PC-9 (cell line): ENCODE data around the gene HEG1. TPM values are rescaled to one million over a fixed set of nuclear protein-coding genes. Genes with fewer than 3 reads are reported as not detected.

Source experiments
- BruUV-seq: library from RNA; stranded (reverse); fragments of 400-500 nt; replicated peaks from 2 replicates; lab custom pipeline; 2021; lab: Mats Ljungman, UMichigan
- CTCF ChIA-PET: fragments of 300-600 bp; sonication (Branson Sonifier 250); formaldehyde crosslinking; loops from one replicate; lab custom pipeline; 2022; ENCODE audit warnings: antibody characterized with exemption; lab: Charles Lee
- POLR2A ChIA-PET: fragments of 300-600 bp; sonication (Branson Sonifier 250); formaldehyde crosslinking; loops from one replicate; lab custom pipeline; 2022; ENCODE audit warnings: antibody characterized with exemption; ENCODE audit not compliant: unreplicated experiment; lab: Charles Lee
- DNase-seq, 2 experiments: peaks; one replicate each; pipeline versions ENCODE4 v3.0.0 to v3.0.0-alpha.2; 2015 to 2022; ENCODE audit warnings: mixed read lengths in 1 of 2
- H2AFZ ChIP-seq: fragments of 200-600 bp; sonication (generic); 2 replicates; pipeline ENCODE4 v1.8.1; 2017; ENCODE audit warnings: antibody characterized with exemption
- H3F3A ChIP-seq: fragments of 200-600 bp; sonication (generic); 2 replicates; pipeline ENCODE4 v1.8.1; 2017; ENCODE audit warnings: antibody characterized with exemption, mild to moderate bottlenecking, low read depth; ENCODE audit not compliant: insufficient read depth
- H3K27ac ChIP-seq: fragments of 200-600 bp; sonication (generic); 2 replicates; pipeline ENCODE4 v1.6.1; 2016; ENCODE audit warnings: mixed run types
- H3K27me3 ChIP-seq: fragments of 200-600 bp; sonication (generic); 2 replicates; pipeline ENCODE4 v1.6.1; 2016; ENCODE audit warnings: low read depth, mixed run types; ENCODE audit not compliant: insufficient read depth
- H3K36me3 ChIP-seq: fragments of 200-600 bp; sonication (generic); 2 replicates; pipeline ENCODE4 v1.6.1; 2016; ENCODE audit warnings: low read depth, mixed run types
- H3K4me1 ChIP-seq: fragments of 200-600 bp; sonication (generic); replicated peaks from 2 replicates; pipeline ENCODE4 v1.6.1; 2016; ENCODE audit warnings: mixed run types; ENCODE audit not compliant: insufficient read depth
- H3K4me2 ChIP-seq: fragments of 200-600 bp; sonication (generic); 2 replicates; pipeline ENCODE4 v1.6.1; 2017; ENCODE audit warnings: mixed run types
- H3K4me3 ChIP-seq: fragments of 200-600 bp; sonication (generic); 2 replicates; pipeline ENCODE4 v1.6.1; 2016; ENCODE audit warnings: mixed run types
- H3K79me2 ChIP-seq: fragments of 200-600 bp; sonication (generic); 2 replicates; pipeline ENCODE4 v1.6.1; 2017; ENCODE audit warnings: low read depth, mixed run types
- H3K9me2 ChIP-seq: fragments of 200-600 bp; sonication (generic); 2 replicates; pipeline ENCODE4 v1.8.1; 2017; ENCODE audit warnings: mild to moderate bottlenecking; ENCODE audit not compliant: insufficient read depth
- H3K9me3 ChIP-seq: fragments of 200-600 bp; sonication (generic); 2 replicates; pipeline ENCODE4 v1.8.1; 2016; ENCODE audit warnings: low read depth; ENCODE audit not compliant: insufficient read depth
- H4K20me1 ChIP-seq: fragments of 200-600 bp; sonication (generic); 2 replicates; pipeline ENCODE4 v1.8.1; 2017; ENCODE audit not compliant: insufficient read depth
- CTCF ChIP-seq: fragments of 200-600 bp; sonication (generic); conservative IDR thresholded peaks from 2 replicates; pipeline ENCODE4 v1.6.1; 2017; ENCODE audit warnings: mixed run types, antibody characterized with exemption, mild to moderate bottlenecking, moderate library complexity
- EZH2 ChIP-seq: fragments of 200-600 bp; sonication (generic); IDR thresholded peaks from 2 replicates; pipeline ENCODE4 v1.8.0; 2017; ENCODE audit warnings: antibody characterized with exemption, low read depth
- intact Hi-C: fragments of 100-400 bp; cut with micrococcal nuclease; formaldehyde crosslinking; loops from one replicate; pipeline ENCODE4 v1.10.0; 2022; ENCODE audit not compliant: unreplicated experiment
- total RNA-seq: library from RNA; stranded (reverse); gene quantifications from 2 replicates; pipeline ENCODE4 v1.2.3, GENCODE V29; 2021

Gene HEG1
- total RNA-seq, 1 experiment from 2014 or later = 33.5 TPM

GRCh38 chr3:124984754-124985153 is 71.0 kb downstream of the HEG1 start:
- CTCF ChIA-PET = interaction anchor here (0.6 kb wide), 1 partner anchor 28 kb away, joined by 5 read pairs; no protein-coding TSS in a partner anchor
- Histone ChIP-seq H3K27me3 (no peaks in the 10 kb centered on the region), H4K20me1 (no peaks in the 10 kb centered on the region), H3K9me2 (no peaks in the 10 kb centered on the region), H3K4me1 (peaks cover 28% of the 10 kb centered on the region), H3K4me2 (peak overlapping the region; percentile 14), H3K4me3 (no peak overlapping the region), H3K79me2 (no peaks in the 10 kb centered on the region), H3K36me3 (no peaks in the 10 kb centered on the region), H3K27ac (peak overlapping the region; percentile 83), H2AFZ (no peak overlapping the region), H3F3A (peaks cover 17% of the 10 kb centered on the region), H3K9me3 (no peaks in the 10 kb centered on the region)
- intact Hi-C loops = loop anchor here (5.0 kb wide), 1 partner anchor 417 kb away; no protein-coding TSS in a partner anchor
- POLR2A ChIA-PET = no interaction called here
- TF ChIP-seq EZH2 (no peak), CTCF (no peak)
- BruUV-seq = no TSS peak
- DNase-seq = no peak

GRCh38 chr3:124982855-124983254 is 72.9 kb downstream of the HEG1 start:
- H3K27me3 ChIP-seq = no peaks in the 10 kb centered on the region
- POLR2A ChIA-PET = interaction anchor here (0.6 kb wide), 1 partner anchor 393 kb away, joined by 3 read pairs; no protein-coding TSS in a partner anchor
- H3K27ac ChIP-seq = no peak overlapping the region
- no peak overlapping the region for H3K4me2 ChIP-seq
- H4K20me1 ChIP-seq = no peaks in the 10 kb centered on the region
- no peak overlapping the region for H3K4me3 ChIP-seq
- intact Hi-C loops = no loop called here
- H2AFZ ChIP-seq = no peak overlapping the region
- TF ChIP-seq EZH2 (no peak), CTCF (no peak)
- no peaks in the 10 kb centered on the region for H3K36me3 ChIP-seq
- H3K9me3 ChIP-seq = no peaks in the 10 kb centered on the region
- DNase-seq = no peak
- CTCF ChIA-PET = no interaction called here
- H3K79me2 ChIP-seq = no peaks in the 10 kb centered on the region
- H3K9me2 ChIP-seq = no peaks in the 10 kb centered on the region
- BruUV-seq = no TSS peak
- peaks cover 17% of the 10 kb centered on the region for H3F3A ChIP-seq
- peaks cover 28% of the 10 kb centered on the region for H3K4me1 ChIP-seq

- ChIA-PET POLR2A (no interaction called here), CTCF (interaction anchor here (0.6 kb wide), 1 partner anchor 90 kb away, joined by 6 read pairs; no protein-coding TSS in a partner anchor)
- no TSS peak for BruUV-seq
- no peaks in the 10 kb centered on the region for H4K20me1 ChIP-seq
- H3K4me3 ChIP-seq = no peak overlapping the region
- H3K4me2 ChIP-seq = no peak overlapping the region
- H3F3A ChIP-seq = peaks cover 11% of the 10 kb centered on the region
- no peaks in the 10 kb centered on the region for H3K9me3 ChIP-seq
- no peak for DNase-seq
- TF ChIP-seq CTCF = no peak
- no peak for TF ChIP-seq EZH2
- no peak overlapping the region for H3K27ac ChIP-seq
- no peaks in the 10 kb centered on the region for H3K9me2 ChIP-seq
- H3K36me3 ChIP-seq = no peaks in the 10 kb centered on the region
- H3K4me1 ChIP-seq = peaks cover 20% of the 10 kb centered on the region
- intact Hi-C loops = no loop called here
- H3K79me2 ChIP-seq = no peaks in the 10 kb centered on the region
- H2AFZ ChIP-seq = no peak overlapping the region
- H3K27me3 ChIP-seq = no peaks in the 10 kb centered on the region
Observed at GRCh38 chr3:124981472-124981871, 74.3 kb downstream of the HEG1 start.
